Spleen (tissue), 7 donors: ENCODE data around the gene SLC37A2.

Source experiments
- POLR2A ChIP-seq, 3 donors: fragments of 450-650 bp; IDR thresholded peaks; one replicate each; pipeline ENCODE4 v1.5.1; 2017; ENCODE audit warnings: antibody characterized with exemption in 3 of 3, mild to moderate bottlenecking in 1 of 3
- POLR2AphosphoS5 ChIP-seq, 3 donors: sonication (generic); formaldehyde crosslinking; IDR thresholded peaks; one replicate each; pipeline ENCODE4 v1.5.1; 2017; ENCODE audit warnings: antibody characterized with exemption in 3 of 3
- TF ChIP-seq, protein P1 (sequence below), 11 experiments: fragments of 200-600 bp in 7 of 11; fragments of 450-650 bp in 4 of 11; sonication (generic) in 4 of 11; IDR thresholded peaks in 8 of 11; conservative IDR thresholded peaks in 3 of 11; 1 replicate in 7 of 11; 2 replicates in 4 of 11; pipeline versions ENCODE4 v1.4.0 to v1.8.0; 2016 to 2021; ENCODE audit warnings: antibody characterized with exemption in 11 of 11, inconsistent platforms in 4 of 11, mild to moderate bottlenecking in 1 of 11
- donor health status: DM: no; HTN: no; CAD: no; lungs with moderate emphysema.
- donor health status: DM: no; HTN: no; CAD: no.
- donor health status: DM: no; HTN: no; CAD: no.

- TF ChIP-seq, protein P1, sequence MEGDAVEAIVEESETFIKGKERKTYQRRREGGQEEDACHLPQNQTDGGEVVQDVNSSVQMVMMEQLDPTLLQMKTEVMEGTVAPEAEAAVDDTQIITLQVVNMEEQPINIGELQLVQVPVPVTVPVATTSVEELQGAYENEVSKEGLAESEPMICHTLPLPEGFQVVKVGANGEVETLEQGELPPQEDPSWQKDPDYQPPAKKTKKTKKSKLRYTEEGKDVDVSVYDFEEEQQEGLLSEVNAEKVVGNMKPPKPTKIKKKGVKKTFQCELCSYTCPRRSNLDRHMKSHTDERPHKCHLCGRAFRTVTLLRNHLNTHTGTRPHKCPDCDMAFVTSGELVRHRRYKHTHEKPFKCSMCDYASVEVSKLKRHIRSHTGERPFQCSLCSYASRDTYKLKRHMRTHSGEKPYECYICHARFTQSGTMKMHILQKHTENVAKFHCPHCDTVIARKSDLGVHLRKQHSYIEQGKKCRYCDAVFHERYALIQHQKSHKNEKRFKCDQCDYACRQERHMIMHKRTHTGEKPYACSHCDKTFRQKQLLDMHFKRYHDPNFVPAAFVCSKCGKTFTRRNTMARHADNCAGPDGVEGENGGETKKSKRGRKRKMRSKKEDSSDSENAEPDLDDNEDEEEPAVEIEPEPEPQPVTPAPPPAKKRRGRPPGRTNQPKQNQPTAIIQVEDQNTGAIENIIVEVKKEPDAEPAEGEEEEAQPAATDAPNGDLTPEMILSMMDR (IDR thresholded peaks at IDR 0.05 in 8 of 11, conservative IDR thresholded peaks at IDR 0.05 in 3 of 11), result no peak
- TF ChIP-seq POLR2A (IDR thresholded peaks at IDR 0.05) (no peak), POLR2AphosphoS5 (IDR thresholded peaks at IDR 0.05) (no peak)
These were observed 61.5 kb downstream of the SLC37A2 start for GRCh38 chr11:125124618-125124992.
